ENCODE data around the gene SETMAR. TPM values are rescaled to one million over a fixed set of nuclear protein-coding genes. Genes with fewer than 3 reads are reported as not detected.

SETMAR gene
- polyA plus RNA-seq, 1 of the 3 experiments (the other 2 are of a cell fraction) = 10.6 TPM

DNA sequence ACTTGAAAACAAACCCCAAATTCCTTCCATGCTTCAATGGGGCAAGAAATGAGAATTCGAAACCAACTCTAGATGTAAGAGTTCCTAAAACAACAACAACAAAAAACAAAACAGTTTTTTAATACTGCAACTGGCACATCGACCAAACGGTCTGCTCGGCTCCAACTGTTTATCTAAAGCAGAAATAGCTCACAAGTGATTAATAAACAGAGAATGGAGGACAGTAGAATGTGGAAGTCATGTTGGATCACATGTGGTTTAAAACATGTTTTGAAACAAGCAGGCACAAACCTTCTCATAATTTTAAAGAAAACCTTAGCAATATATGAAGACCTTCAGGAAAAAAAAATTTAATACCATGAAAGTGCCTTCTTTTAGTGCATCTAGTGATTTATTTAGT is 55.1 kb downstream of the SETMAR start:
- no peak for TF ChIP-seq RFX5 (IDR thresholded peaks at IDR 0.05; ENCODE audit: low read length)
- TF ChIP-seq CTCF (IDR thresholded peaks at IDR 0.05) = no peak
- no peak for TF ChIP-seq USF1 (IDR thresholded peaks at IDR 0.05; ENCODE audit: borderline replicate concordance, low read depth)
- no peak for TF ChIP-seq IRF3 (IDR thresholded peaks at IDR 0.05; ENCODE audit: low read depth, low read length)
- no peak for TF ChIP-seq TAF1 (IDR thresholded peaks at IDR 0.05; ENCODE audit: borderline replicate concordance, low read depth, low read length)
- no peak for TF ChIP-seq RCOR1 (IDR thresholded peaks at IDR 0.05; ENCODE audit: low read length)
- no peak for TF ChIP-seq FOXM1 (IDR thresholded peaks at IDR 0.05; ENCODE audit: low read depth)
- no peak for TF ChIP-seq ZBTB33 (IDR thresholded peaks at IDR 0.05; ENCODE audit: borderline replicate concordance, low read depth)
- TF ChIP-seq TEAD4 (IDR thresholded peaks at IDR 0.05; ENCODE audit: borderline replicate concordance, insufficient read depth) = no peak

More for the DNA sequence above, 55.1 kb downstream of the SETMAR start:
- no peak overlapping the region for H3K27ac ChIP-seq (ENCODE audit: low read depth in 2 of 2, low read length in 1 of 2)
- H2AFZ ChIP-seq (ENCODE audit: low read depth) = no peak overlapping the region
- H3K79me2 ChIP-seq (ENCODE audit: insufficient read depth) = no peaks in the 10 kb centered on the region
- H3K4me2 ChIP-seq = no peak overlapping the region
- DNase-seq = no peak
- no peaks in the 10 kb centered on the region for H3K9me2 ChIP-seq
- no peak overlapping the region for H3K9ac ChIP-seq
- H3K9me3 ChIP-seq = no peaks in the 10 kb centered on the region
- ChIA-PET CTCF (interaction anchor here (1.0 to 1.3 kb wide), 3 partner anchors 40 to 286 kb away, joined by 3 read pairs; no protein-coding TSS in a partner anchor), POLR2A (no interaction called here)
- no peak overlapping the region for H3K4me3 ChIP-seq (ENCODE audit: low read depth in 2 of 2, low read length in 1 of 2)
- 88% methylated on average over 4 of the region's 4 CpGs for WGBS (ENCODE audit: low lambda C conversion rate)
- H3F3A ChIP-seq (replicated peaks; ENCODE audit: insufficient read depth) = no peaks in the 10 kb centered on the region
- no peaks in the 10 kb centered on the region for H4K20me1 ChIP-seq (ENCODE audit: insufficient read depth)
- no peaks in the 10 kb centered on the region for H3K27me3 ChIP-seq (ENCODE audit: insufficient read depth)
- peaks cover 0 to 21% of the 10 kb centered on the region in 2 experiments; a peak in 2 of 4 replicates for H3K4me1 ChIP-seq (ENCODE audit: control insufficient read depth in 1 of 2, insufficient read depth in 2 of 2, low read depth in 1 of 2, low read length in 1 of 2)
- H3K36me3 ChIP-seq (replicated peaks in 1 of 2; ENCODE audit: control insufficient read depth in 1 of 2, insufficient read depth in 2 of 2, low read length in 1 of 2) = peaks cover 5 to 7% of the 10 kb centered on the region in 2 experiments

All from SK-N-SH (cell line).